GM19240 (cell line): ENCODE results near the gene NOTCH1.

ENCODE experiments used
- DNase-seq: peaks from one replicate; pipeline ENCODE4 v3.0.0; 2011; ENCODE audit warnings: low spot score; ENCODE audit not compliant: insufficient read length

The NOTCH1 gene

GRCh38 chr9:136485049-136486045, 60.5 kb downstream of the NOTCH1 start:
- DNase-seq = peak; percentile 77

- DNase-seq = no peak
Observed at GRCh38 chr9:136484153-136485048, 61.4 kb downstream of the NOTCH1 start.

- DNase-seq = peak; percentile 94
Observed at GRCh38 chr9:136483589-136484152, 62.2 kb downstream of the NOTCH1 start.

GRCh38 chr9:136482793-136483588, 62.9 kb downstream of the NOTCH1 start, which contains the start of gene SEC16A:
Gene SEC16A, minus strand, starts transcription at chr9:136483040. Its CDS starts 5,425 bp downstream, at chr9:136477615.
- DNase-seq = peak; percentile 94

GRCh38 chr9:136482046-136482792, 63.6 kb downstream of the NOTCH1 start:
- no peak for DNase-seq

GRCh38 chr9:136481558-136481957, 64.3 kb downstream of the NOTCH1 start:
- DNase-seq = no peak

GRCh38 chr9:136476369-136477150, 69.3 kb downstream of the NOTCH1 start:
- DNase-seq = no peak

- no peak for DNase-seq
Observed at GRCh38 chr9:136474974-136475865, 70.6 kb downstream of the NOTCH1 start.

GRCh38 chr9:136474021-136474640, 71.7 kb downstream of the NOTCH1 start:
- no peak for DNase-seq

- DNase-seq = no peak
Observed at GRCh38 chr9:136473354-136473721, 72.5 kb downstream of the NOTCH1 start.

GRCh38 chr9:136472640-136473353, 73.1 kb downstream of the NOTCH1 start:
- no peak for DNase-seq

- no peak for DNase-seq
Observed at GRCh38 chr9:136471802-136472487, 73.9 kb downstream of the NOTCH1 start.

- DNase-seq = no peak
Observed at GRCh38 chr9:136470792-136471469, 74.9 kb downstream of the NOTCH1 start.

- DNase-seq = no peak
Observed at GRCh38 chr9:136470356-136470755, 75.5 kb downstream of the NOTCH1 start.

- no peak for DNase-seq
Observed at GRCh38 chr9:136467766-136468165, 78.1 kb downstream of the NOTCH1 start.

GRCh38 chr9:136466155-136466541, 79.7 kb downstream of the NOTCH1 start:
- no peak for DNase-seq
